ENCODE measurements around the gene CARMIL3.
"Not testable (repeated sequence)": the region's sequence is repeated elsewhere in the genome, so short reads cannot be mapped to it uniquely, and the experiment has no call there.

GRCh38 chr14:24036963-24037657, 14.7 kb upstream of the CARMIL3 start:
- TF ChIP-seq EZH2 (IDR thresholded peaks at IDR 0.05; ENCODE audit: insufficient read depth, poor library complexity, severe bottlenecking); EZH2phosphoT487 (IDR thresholded peaks at IDR 0.05; ENCODE audit: insufficient read depth, low read depth): not testable (repeated sequence)

Measured in GM23248 (cell line).